Natural killer cell (primary cell): ENCODE measurements around the gene RCAN2. TPM values are rescaled to one million over a fixed set of nuclear protein-coding genes. Genes with fewer than 3 reads are reported as not detected.

Experiments
- ATAC-seq, 3 donors: fragments of 150-1000 bp in 2 of 3; fragments of 200-7000 bp in 1 of 3; cut with Tn5 transposase; 1 replicate in 1 of 3; 2 replicates in 2 of 3; pipeline ENCODE4 v1.10.0; 2021; ENCODE audit warnings: mild to moderate bottlenecking in 2 of 3, moderate library complexity in 2 of 3
- DNase-seq, 2 donors: peaks; one replicate each; pipeline versions ENCODE4 v3.0.0 to v3.0.0-alpha.2; 2013 to 2021; ENCODE audit warnings: mixed read lengths in 1 of 2
- H3K27ac ChIP-seq: one replicate; pipeline ENCODE4 v1.5.1; 2013; ENCODE audit warnings: mild to moderate bottlenecking, low read length
- H3K27me3 ChIP-seq: one replicate; pipeline ENCODE4 v1.6.1; 2013; ENCODE audit warnings: low read length; ENCODE audit not compliant: control insufficient read depth, insufficient read depth
- H3K36me3 ChIP-seq: one replicate; pipeline ENCODE4 v1.6.1; 2013; ENCODE audit warnings: low read length; ENCODE audit not compliant: control insufficient read depth, insufficient read depth
- H3K4me1 ChIP-seq: one replicate; pipeline ENCODE4 v1.6.1; 2013; ENCODE audit warnings: low read length; ENCODE audit not compliant: control insufficient read depth, insufficient read depth
- H3K4me3 ChIP-seq: one replicate; pipeline ENCODE4 v1.5.1; 2013; ENCODE audit warnings: low read length
- H3K9me3 ChIP-seq: one replicate; pipeline ENCODE4 v1.6.1; 2013; ENCODE audit warnings: low read length; ENCODE audit not compliant: control insufficient read depth, insufficient read depth
- H3K27ac Mint-ChIP-seq, 2 donors: one replicate each; pipeline ENCODE4 v1.8.0; 2022; ENCODE audit warnings: mild to moderate bottlenecking in 2 of 2, mixed read lengths in 2 of 2, moderate library complexity in 1 of 2
- H3K27me3 Mint-ChIP-seq, 2 donors: one replicate each; pipeline ENCODE4 v1.8.0; 2022; ENCODE audit warnings: low read depth in 2 of 2, mixed read lengths in 2 of 2
- H3K36me3 Mint-ChIP-seq: one replicate; pipeline ENCODE4 v1.8.0; 2022; ENCODE audit warnings: mixed read lengths
- H3K4me1 Mint-ChIP-seq, 2 donors: one replicate each; pipeline ENCODE4 v1.8.0; 2022; ENCODE audit warnings: mixed read lengths in 2 of 2
- H3K4me3 Mint-ChIP-seq: one replicate; pipeline ENCODE4 v1.8.0; 2022; ENCODE audit warnings: mild to moderate bottlenecking, moderate library complexity, mixed read lengths
- H3K9me3 Mint-ChIP-seq, 2 donors: one replicate each; pipeline ENCODE4 v1.8.0; 2022; ENCODE audit warnings: mixed read lengths in 2 of 2
- WGBS: methylation state at CpG from one replicate; pipeline ENCODE4 v1.1.7; 2013; ENCODE audit warnings: missing lambda C conversion rate; ENCODE audit not compliant: insufficient coverage; 5-methylcytosine and 5-hydroxymethylcytosine counted together
- intact Hi-C: fragments of 100-400 bp; cut with micrococcal nuclease; formaldehyde crosslinking; loops from one replicate; pipeline ENCODE4 v1.14.2; 2022
- total RNA-seq, 4 donors: library from RNA; stranded (reverse); fragments of 120-200 nt in 1 of 4; gene quantifications; one replicate each; pipeline versions ENCODE4 v1.2.3 to v1.2.4, GENCODE V29; 2013 to 2022
- TF ChIP-seq, protein P1 (sequence below): fragments of 200-600 bp; IDR thresholded peaks from one replicate; pipeline ENCODE4 v1.8.0; 2022; ENCODE audit warnings: antibody characterized with exemption

RCAN2 gene
- total RNA-seq, 3 donors from 2014 or later (not counting 1 experiment from before 2014, with no cell fraction given): 0.43 TPM; not detected in 2

DNA sequence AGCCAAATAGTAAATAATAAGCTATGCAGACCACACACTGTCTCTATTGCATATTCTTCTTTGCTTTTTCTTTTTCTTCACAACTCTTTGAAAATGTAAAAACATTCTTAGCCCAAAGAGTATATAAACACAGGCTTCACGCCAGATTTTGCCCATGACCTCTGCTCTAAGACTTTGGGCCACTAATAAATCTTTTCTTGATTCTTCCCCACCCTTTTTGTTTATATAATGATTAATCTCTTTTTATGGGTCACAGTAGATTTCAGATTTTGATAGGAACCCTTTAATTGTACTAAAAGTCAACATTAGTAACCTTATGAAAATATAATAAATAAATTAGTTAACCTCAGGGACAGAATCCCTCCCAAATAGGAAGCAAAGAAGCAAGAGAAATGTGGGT lies 304.7 kb downstream of the RCAN2 start:
- intact Hi-C loops: no loop called here
- no peaks in the 10 kb centered on the region for H3K36me3 ChIP-seq
- peaks cover 2 to 28% of the 10 kb centered on the region in 2 donors for H3K27me3 Mint-ChIP-seq
- TF ChIP-seq, protein P1, sequence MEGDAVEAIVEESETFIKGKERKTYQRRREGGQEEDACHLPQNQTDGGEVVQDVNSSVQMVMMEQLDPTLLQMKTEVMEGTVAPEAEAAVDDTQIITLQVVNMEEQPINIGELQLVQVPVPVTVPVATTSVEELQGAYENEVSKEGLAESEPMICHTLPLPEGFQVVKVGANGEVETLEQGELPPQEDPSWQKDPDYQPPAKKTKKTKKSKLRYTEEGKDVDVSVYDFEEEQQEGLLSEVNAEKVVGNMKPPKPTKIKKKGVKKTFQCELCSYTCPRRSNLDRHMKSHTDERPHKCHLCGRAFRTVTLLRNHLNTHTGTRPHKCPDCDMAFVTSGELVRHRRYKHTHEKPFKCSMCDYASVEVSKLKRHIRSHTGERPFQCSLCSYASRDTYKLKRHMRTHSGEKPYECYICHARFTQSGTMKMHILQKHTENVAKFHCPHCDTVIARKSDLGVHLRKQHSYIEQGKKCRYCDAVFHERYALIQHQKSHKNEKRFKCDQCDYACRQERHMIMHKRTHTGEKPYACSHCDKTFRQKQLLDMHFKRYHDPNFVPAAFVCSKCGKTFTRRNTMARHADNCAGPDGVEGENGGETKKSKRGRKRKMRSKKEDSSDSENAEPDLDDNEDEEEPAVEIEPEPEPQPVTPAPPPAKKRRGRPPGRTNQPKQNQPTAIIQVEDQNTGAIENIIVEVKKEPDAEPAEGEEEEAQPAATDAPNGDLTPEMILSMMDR: no peak
- H3K27me3 ChIP-seq: no peaks in the 10 kb centered on the region
- H3K36me3 Mint-ChIP-seq: peaks cover 12% of the 10 kb centered on the region
- H3K9me3 Mint-ChIP-seq: no peaks in the 10 kb centered on the region
- H3K27ac Mint-ChIP-seq: no peak overlapping the region
- no peaks in the 10 kb centered on the region for H3K4me1 Mint-ChIP-seq
- no peak overlapping the region for H3K27ac ChIP-seq
- DNase-seq (no peak), ATAC-seq (no peak)
- H3K4me3 ChIP-seq: no peak overlapping the region
- WGBS: 100% methylated on average over 1 of the region's 1 CpG
- no peaks in the 10 kb centered on the region for H3K9me3 ChIP-seq
- H3K4me1 ChIP-seq: no peaks in the 10 kb centered on the region
- H3K4me3 Mint-ChIP-seq: no peak overlapping the region

DNA sequence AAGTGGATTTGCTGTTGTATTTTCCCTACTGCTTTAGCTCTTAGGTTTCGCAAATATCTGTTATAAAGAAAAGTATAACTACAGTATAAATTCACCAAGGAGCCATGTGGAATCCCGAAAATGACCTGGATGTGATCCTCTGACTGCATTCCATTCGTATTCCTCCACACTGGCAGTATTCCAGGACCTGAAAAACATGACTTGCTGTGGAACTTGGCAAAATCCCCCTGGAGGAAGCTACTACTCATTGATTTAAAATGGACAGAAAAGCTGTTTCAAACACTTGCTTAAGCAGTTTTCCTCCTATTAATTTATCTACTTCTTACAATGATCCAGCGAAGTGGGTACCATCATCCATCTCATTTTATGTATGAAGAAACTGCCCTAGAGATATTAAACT lies 307.1 kb downstream of the RCAN2 start:
- 84% methylated on average over 2 of the region's 4 CpGs for WGBS
- DNase-seq (no peak), ATAC-seq (no peak)
- no peaks in the 10 kb centered on the region for H3K4me1 ChIP-seq
- no peak overlapping the region for H3K27ac ChIP-seq
- H3K4me3 ChIP-seq: no peak overlapping the region
- H3K27ac Mint-ChIP-seq: no peak overlapping the region
- no peaks in the 10 kb centered on the region for H3K9me3 Mint-ChIP-seq
- no peaks in the 10 kb centered on the region for H3K36me3 ChIP-seq
- no peaks in the 10 kb centered on the region for H3K27me3 ChIP-seq
- TF ChIP-seq, protein P1: no peak
- H3K36me3 Mint-ChIP-seq: peaks cover 12% of the 10 kb centered on the region
- no peaks in the 10 kb centered on the region for H3K9me3 ChIP-seq
- intact Hi-C loops: no loop called here
- H3K4me1 Mint-ChIP-seq: peaks cover under 1 to 10% of the 10 kb centered on the region in 2 donors
- no peak overlapping the region for H3K4me3 Mint-ChIP-seq
- H3K27me3 Mint-ChIP-seq: peaks cover 2 to 28% of the 10 kb centered on the region in 2 donors

DNA sequence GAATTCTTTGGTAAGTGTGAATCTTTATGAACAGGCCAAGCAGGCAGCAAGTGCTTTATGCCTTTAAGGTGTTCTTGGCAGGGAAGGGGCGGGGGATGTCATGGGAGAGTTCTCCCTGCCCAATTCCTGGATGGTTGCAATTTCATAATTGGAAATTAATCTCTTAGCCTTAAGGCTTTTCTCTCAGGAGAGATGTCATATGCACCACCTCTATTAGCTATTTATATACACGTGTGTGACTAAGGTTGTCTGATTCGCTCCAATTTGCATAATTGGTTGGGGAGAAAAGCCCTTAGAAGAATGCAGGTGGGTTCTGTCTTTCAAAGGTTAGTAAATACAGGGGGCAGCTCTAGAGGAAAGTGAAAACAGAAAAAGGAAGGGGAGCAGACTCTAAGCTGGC lies 315.3 kb downstream of the RCAN2 start:
- Mint-ChIP-seq H3K27ac (peak overlapping the region; percentile 93 to 99), H3K9me3 (no peaks in the 10 kb centered on the region), H3K27me3 (no peaks in the 10 kb centered on the region), H3K4me3 (peak overlapping the region; percentile 86), H3K4me1 (peaks cover 73 to 82% of the 10 kb centered on the region in 2 donors), H3K36me3 (no peaks in the 10 kb centered on the region)
- Histone ChIP-seq H3K36me3 (no peaks in the 10 kb centered on the region), H3K27ac (peak overlapping the region; percentile 3), H3K4me1 (peaks cover 34% of the 10 kb centered on the region), H3K4me3 (no peak overlapping the region), H3K27me3 (no peaks in the 10 kb centered on the region), H3K9me3 (no peaks in the 10 kb centered on the region)
- peak in 2 of 3 donors; percentile 11 for ATAC-seq
- intact Hi-C loops: loop anchor here (5.0 kb wide), 1 partner anchor 164 kb away; no protein-coding TSS in a partner anchor
- WGBS: 48% methylated on average over 3 of the region's 3 CpGs
- TF ChIP-seq, protein P1: no peak
- peak in 1 of 2 donors; percentile 6 for DNase-seq

DNA sequence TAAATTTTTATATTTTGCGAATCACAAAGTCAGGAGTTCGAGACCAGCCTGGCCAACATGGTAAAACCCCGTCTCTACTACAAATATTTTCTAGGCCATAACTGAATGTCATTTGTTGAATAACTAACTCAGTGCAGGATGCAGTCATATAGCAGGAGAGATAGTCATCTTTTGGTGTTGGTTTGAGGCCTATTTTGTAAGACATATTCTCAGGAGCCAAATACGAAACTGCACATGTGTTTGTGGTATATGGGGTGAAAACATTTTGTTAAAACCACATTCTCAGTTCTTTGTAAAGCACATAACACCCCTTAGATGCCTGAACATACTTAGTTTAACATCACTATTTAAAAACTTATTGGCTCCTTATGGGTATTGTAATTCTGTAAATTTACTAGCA lies 315.8 kb downstream of the RCAN2 start:
- TF ChIP-seq, protein P1: no peak
- Histone ChIP-seq H3K27ac (peak overlapping the region; percentile 81), H3K4me1 (peaks cover 40% of the 10 kb centered on the region), H3K9me3 (no peaks in the 10 kb centered on the region), H3K36me3 (no peaks in the 10 kb centered on the region), H3K4me3 (no peak overlapping the region), H3K27me3 (no peaks in the 10 kb centered on the region)
- Mint-ChIP-seq H3K9me3 (no peaks in the 10 kb centered on the region), H3K4me3 (peak overlapping the region; percentile 86), H3K27ac (peak overlapping the region; percentile 93 to 99), H3K4me1 (peaks cover 76 to 84% of the 10 kb centered on the region in 2 donors), H3K36me3 (no peaks in the 10 kb centered on the region), H3K27me3 (no peaks in the 10 kb centered on the region)
- DNase-seq: peak in 1 of 2 donors; percentile 72
- ATAC-seq: peak; percentile 62 to 79 (median 73)
- intact Hi-C loops: loop anchor here (5.0 kb wide), 1 partner anchor 163 kb away; no protein-coding TSS in a partner anchor
- 31% methylated on average over 2 of the region's 4 CpGs for WGBS
